NCI-H128 (cell line): ENCODE data around the gene SMAD6.

Experiments
- DNase-seq: peaks from one replicate; lab custom pipeline; 2025; ENCODE audit not compliant: unreplicated experiment; lab: John Stamatoyannopoulos, UW

Gene SMAD6

GRCh38 chr15:66719471-66719870, 17.4 kb downstream of the SMAD6 start:
- no peak for DNase-seq

DNA sequence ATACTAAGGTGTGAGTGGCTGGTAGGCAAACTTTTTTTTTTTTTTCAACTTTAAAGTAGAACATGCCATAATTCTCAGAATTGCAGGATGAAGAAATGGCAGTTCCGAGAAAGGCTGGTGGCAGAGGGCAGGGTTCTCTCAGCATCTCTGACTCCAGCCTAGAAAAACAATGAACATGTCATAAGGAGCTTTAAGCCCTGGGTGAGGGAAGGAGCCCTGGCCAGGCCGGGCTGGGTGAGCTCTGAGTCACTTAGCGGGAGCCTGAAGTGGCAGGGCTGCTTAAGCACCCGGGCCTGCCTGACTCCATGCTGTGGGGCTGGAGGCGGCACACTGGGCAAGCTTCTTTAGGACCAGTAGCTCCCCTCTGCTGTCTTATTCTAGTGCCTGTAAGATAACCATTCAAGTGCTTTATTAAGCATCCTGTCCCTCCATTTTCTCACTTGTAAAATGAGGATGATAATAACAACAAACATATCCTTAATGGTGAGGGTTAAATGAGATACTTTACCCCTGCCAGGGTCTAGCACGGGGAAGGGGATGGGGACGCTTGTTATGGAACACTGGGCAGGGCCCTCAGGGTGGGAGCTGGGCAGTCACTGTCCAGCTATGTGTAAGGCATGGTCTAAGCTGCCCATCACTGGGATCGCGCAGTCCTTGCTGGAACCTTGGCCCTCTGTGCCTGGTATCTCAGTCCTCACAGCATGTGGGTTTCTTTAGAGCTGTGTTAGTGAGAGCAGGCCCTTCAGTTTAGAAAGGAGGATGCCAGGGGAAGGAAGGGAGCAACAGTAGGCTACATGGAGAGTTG, 18.4 kb downstream of the SMAD6 start:
- no peak for DNase-seq

DNA sequence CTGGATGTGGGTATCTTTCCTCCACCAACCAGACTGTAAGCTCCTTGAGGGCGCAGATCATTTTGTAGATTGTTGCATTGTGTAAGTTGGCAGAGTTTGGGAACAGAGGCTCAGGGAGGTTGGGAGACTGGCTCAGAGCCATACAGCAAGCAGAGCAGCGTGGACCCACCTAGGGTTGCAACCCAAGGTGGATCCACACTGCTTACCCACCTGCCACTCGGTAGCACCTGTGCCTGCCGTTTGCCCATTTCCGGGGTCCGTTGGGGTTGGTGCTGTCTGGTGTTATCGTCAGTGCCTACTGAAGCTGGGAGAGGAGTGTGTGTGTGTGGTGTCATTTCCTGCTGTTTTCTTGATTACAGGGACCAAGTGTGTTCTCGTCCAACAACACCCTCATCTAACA, 19.0 kb downstream of the SMAD6 start:
- no peak for DNase-seq

GRCh38 chr15:66721501-66721937, 19.5 kb downstream of the SMAD6 start:
- no peak for DNase-seq

GRCh38 chr15:66721954-66722353, 19.9 kb downstream of the SMAD6 start:
- DNase-seq, result no peak

DNA sequence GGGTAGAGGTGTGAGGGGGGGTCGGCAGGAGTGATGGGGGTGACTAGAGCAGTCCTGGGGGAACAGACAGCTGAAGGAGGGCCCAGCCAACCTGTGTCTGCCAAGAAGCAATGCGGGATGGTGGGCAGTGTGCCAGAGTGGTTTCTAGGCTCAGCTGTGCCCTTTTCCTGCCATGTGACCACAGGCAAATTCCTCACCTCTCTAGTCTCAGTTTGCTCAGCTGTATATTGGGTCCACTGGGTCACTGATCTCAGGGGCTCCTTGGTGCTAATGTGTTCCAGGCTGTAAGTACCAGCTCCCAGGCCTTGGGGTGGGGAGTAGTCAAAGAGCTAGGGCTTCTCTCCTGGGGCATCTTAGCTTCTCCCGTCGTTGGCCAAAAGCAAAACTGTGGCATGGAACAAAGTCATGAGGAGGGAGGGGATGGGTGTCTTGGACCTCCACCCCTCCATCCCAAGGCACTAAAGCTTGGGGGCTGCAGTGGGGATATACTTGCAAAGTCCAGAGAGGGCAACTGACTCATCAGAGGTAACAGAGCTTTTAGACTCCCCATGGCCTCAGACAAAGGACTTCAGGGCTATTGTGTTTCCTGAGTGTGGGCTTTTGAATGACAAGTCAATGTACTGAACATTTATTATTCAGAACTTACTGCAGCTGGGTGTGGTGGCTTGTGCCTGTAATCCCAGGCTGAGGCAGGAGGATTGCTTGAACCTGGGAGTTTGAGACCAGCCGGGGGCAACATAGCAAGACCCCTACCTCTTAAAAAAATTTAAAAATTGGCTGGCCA, 20.9 kb downstream of the SMAD6 start:
- DNase-seq, result no peak

DNA sequence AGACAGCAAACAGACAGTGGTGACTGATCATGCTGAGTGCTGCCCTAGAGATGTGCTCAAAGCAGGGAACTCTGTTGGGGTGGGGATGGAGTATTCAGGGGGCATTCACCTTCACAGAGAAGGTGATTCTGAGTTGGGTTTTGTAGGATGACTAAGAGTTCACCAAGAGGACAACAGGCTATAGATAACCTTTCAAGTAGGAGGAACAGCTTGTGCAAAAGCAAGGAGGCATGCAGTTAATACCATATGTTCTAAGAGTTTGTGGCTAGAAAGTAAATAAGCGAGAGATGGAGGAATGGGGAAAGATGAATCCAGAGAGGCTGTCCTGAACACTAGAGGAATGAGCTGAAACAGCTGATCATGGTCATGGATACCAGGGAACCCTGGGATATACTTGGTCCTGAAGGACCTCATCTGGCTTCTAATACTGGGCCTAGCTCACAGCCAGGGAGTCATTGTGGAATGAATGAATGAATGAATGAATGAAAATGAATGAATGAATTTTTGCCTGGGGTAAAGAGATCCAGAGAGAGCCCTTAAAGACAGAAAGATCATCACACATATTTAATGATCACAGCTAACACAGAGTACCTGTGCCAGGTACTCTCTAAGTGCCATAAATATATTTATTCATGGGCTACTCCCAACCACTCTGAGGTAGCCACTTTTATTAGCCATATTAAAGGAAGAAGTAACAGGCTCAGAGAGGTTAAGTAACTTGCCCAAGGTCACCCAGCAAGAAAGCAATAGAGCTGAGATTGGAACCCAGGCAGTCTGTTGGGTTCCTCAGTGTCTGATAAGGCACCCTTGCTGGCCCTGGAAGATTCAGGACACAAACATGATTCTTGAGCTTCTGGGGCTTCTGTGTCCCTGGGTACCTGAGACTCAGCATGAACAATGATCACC, 22.0 kb downstream of the SMAD6 start:
- no peak for DNase-seq

- DNase-seq, result no peak
These were observed 22.9 kb downstream of the SMAD6 start for GRCh38 chr15:66724732-66725463.

GRCh38 chr15:66725464-66725785, 23.4 kb downstream of the SMAD6 start:
- no peak for DNase-seq

- no peak for DNase-seq
These were observed 24.4 kb downstream of the SMAD6 start for GRCh38 chr15:66726386-66726785.

- no peak for DNase-seq
These were observed 27.4 kb downstream of the SMAD6 start for GRCh38 chr15:66729331-66729951.

- no peak for DNase-seq
These were observed 28.4 kb downstream of the SMAD6 start for GRCh38 chr15:66730168-66731021.

DNA sequence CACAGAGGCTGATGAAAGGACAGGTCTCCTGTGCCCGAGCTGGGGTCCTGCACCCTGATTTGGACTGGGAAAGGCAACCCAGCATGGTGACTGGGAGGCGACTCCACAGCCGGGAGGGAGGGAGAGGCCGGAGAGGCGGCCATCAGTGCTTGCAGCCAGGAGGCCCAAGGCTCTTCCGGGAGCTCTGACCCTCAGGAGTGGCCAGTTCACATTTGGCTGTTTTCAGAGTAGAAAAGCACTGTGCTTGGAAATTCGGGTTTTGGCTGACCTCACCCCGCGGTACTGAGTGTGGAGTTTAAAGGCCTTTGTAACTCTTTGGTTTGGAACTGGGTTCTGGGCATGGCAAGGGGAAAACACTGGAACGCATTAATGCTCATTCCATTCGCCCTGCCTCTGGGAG, 31.9 kb downstream of the SMAD6 start:
- DNase-seq, result no peak

- no peak for DNase-seq
These were observed 33.2 kb downstream of the SMAD6 start for GRCh38 chr15:66734961-66735908.

DNA sequence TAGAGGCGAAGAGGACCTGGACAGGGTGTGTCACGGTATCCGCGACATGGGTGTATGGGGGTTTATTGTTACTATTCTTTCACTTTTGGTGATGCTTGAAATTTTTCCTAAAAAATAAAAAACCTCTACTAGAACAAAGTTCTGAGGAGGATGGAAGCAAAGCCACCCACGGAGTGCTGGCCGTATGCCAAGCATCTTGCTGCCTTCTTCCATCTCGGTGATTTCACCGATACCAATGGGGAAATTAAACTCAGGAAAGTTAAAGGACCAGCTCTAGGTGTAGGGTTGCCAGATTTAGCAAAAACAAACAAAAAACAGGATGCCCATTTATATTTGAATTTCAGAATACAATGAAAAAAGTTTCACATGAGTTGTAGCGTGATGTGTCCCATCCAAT, 33.9 kb downstream of the SMAD6 start:
- no peak for DNase-seq

GRCh38 chr15:66737243-66738010, 35.4 kb downstream of the SMAD6 start:
- no peak for DNase-seq

DNA sequence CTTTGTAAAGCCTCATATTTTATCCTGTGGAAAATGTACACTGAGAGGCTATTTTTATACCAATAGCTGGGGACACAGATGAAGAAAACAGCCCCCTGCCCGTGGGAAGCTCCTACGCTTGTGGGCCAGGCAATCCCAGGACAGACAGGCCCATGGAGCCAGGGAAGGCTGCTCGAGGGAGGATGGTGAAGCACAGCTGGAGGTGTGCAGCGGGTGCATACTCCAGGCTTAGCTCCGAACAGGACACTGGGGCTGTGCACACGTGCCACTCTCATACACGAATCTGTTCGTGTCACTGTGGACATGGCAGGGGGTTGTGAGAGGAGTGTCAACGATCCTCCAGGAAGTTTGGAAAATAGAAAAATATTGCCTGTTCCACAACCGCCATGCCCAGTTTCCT, 36.1 kb downstream of the SMAD6 start:
- no peak for DNase-seq

GRCh38 chr15:66738595-66738994, 36.6 kb downstream of the SMAD6 start:
- DNase-seq, result no peak
